Activated CD4-positive, alpha-beta T cell treated with anti-CD3 and anti-CD28 coated beads, Interleukin-2, amount 50 U/mL, for 1 hour (primary cell): ENCODE data around the gene SCP2.
"Not testable (repeated sequence)": the region's sequence is repeated elsewhere in the genome, so short reads cannot be mapped to it uniquely, and the experiment has no call there.

ENCODE experiments used
- DNase-seq: peaks from one replicate; pipeline ENCODE4 v3.0.0-alpha.2; 2020

The SCP2 gene

GRCh38 chr1:52976183-52977035 lies 49.3 kb downstream of the SCP2 start:
- no peak for DNase-seq

- DNase-seq: no peak
These were observed 51.0 kb downstream of the SCP2 start for GRCh38 chr1:52978045-52978444.

- not testable (repeated sequence) for DNase-seq
These were observed 65.7 kb downstream of the SCP2 start for GRCh38 chr1:52992733-52993132.

- DNase-seq: no peak
These were observed 67.6 kb downstream of the SCP2 start for GRCh38 chr1:52994656-52995055.

- DNase-seq: no peak
These were observed 69.6 kb downstream of the SCP2 start for GRCh38 chr1:52996653-52997052.

GRCh38 chr1:53001128-53001527 lies 74.1 kb downstream of the SCP2 start:
- no peak for DNase-seq

- not testable (repeated sequence) for DNase-seq
These were observed 79.5 kb downstream of the SCP2 start for GRCh38 chr1:53006612-53007011.

GRCh38 chr1:53010247-53010646 lies 83.2 kb downstream of the SCP2 start:
- not testable (repeated sequence) for DNase-seq

- DNase-seq: no peak
These were observed 84.1 kb downstream of the SCP2 start for GRCh38 chr1:53011175-53011574.

- peak; percentile 69 for DNase-seq
These were observed 87.9 kb downstream of the SCP2 start for GRCh38 chr1:53014791-53015507.

- DNase-seq: no peak
These were observed 88.4 kb downstream of the SCP2 start for GRCh38 chr1:53015508-53015860.

GRCh38 chr1:53016705-53017104 lies 89.6 kb downstream of the SCP2 start:
- DNase-seq: no peak

- no peak for DNase-seq
These were observed 93.5 kb downstream of the SCP2 start for GRCh38 chr1:53020588-53020987.

GRCh38 chr1:53022179-53022578 lies 95.1 kb downstream of the SCP2 start:
- no peak for DNase-seq

GRCh38 chr1:53023546-53023945 lies 96.5 kb downstream of the SCP2 start:
- no peak for DNase-seq

GRCh38 chr1:53024117-53024516 lies 97.0 kb downstream of the SCP2 start:
- DNase-seq: no peak

- DNase-seq: no peak
These were observed 98.1 kb downstream of the SCP2 start for GRCh38 chr1:53025034-53025768.

GRCh38 chr1:53025769-53026112 lies 98.7 kb downstream of the SCP2 start:
- no peak for DNase-seq

- no peak for DNase-seq
These were observed 99.2 kb downstream of the SCP2 start for GRCh38 chr1:53026254-53026653.

- no peak for DNase-seq
These were observed 104.7 kb downstream of the SCP2 start for GRCh38 chr1:53031732-53032131.

- no peak for DNase-seq
These were observed 110.1 kb downstream of the SCP2 start for GRCh38 chr1:53037159-53037558.

GRCh38 chr1:53038566-53038965 lies 111.5 kb downstream of the SCP2 start:
- DNase-seq: no peak

GRCh38 chr1:53043271-53043670 lies 116.2 kb downstream of the SCP2 start:
- no peak for DNase-seq

GRCh38 chr1:53044926-53045325 lies 117.8 kb downstream of the SCP2 start:
- no peak for DNase-seq
